ENCODE measurements around the gene KLHL41. TPM values are rescaled to one million over a fixed set of nuclear protein-coding genes. Genes with fewer than 3 reads are reported as not detected.
A peak's percentile ranks its signal among the peaks of the same experiment; 100 is the strongest.

The KLHL41 gene
- total and polyA plus RNA-seq, 2 of the 13 experiments (the other 11 are each of a cell fraction or from before 2014, with no cell fraction given) = 0.07 to 0.31 TPM

DNA sequence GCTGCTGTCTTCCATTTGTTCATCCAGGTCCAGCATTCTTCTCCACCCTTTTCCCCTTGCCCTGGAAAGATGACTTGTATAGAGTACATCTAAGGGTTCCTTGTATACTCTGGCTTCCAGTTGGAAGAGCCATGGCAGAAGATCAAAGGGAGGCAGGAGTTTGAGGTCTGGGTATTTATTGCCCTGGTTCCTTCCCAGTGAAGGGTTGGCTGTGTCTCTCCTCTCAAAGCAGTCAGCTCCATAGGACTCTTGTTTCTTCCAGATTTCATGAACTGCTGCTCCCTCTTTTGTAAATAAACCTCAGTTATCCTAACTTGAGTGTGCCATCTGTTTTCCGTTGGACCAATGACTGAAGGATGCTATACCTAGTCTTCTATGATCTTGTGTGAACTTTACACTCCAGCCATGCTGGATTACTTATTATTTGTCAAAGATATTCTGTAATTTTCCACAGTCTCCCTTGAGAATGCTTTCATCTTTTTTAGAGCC is 23.8 kb upstream of the KLHL41 start (continued):
- no peak for TF ChIP-seq MLX (CRISPR knock-in tag; IDR thresholded peaks at IDR 0.05)
- no peak for TF ChIP-seq ZNF280B (CRISPR knock-in tag; IDR thresholded peaks at IDR 0.05; ENCODE audit: borderline replicate concordance)
- peak; percentile 67; the same call in 1 of the 2 replicates for TF ChIP-seq HMG20A (CRISPR knock-in tag; IDR thresholded peaks at IDR 0.05; ENCODE audit: borderline replicate concordance)
- TF ChIP-seq ZBTB7B (CRISPR knock-in tag; IDR thresholded peaks at IDR 0.05) = no peak
- TF ChIP-seq SRF (IDR thresholded peaks at IDR 0.05; ENCODE audit: low read depth, low read length) = no peak
- TF ChIP-seq SSRP1 (CRISPR knock-in tag; IDR thresholded peaks at IDR 0.05) = no peak
- TF ChIP-seq HMG20B (CRISPR knock-in tag; conservative IDR thresholded peaks at IDR 0.05) = peak; percentile 80
- no peak for TF ChIP-seq NFE2L1 (CRISPR knock-in tag; IDR thresholded peaks at IDR 0.05; ENCODE audit: borderline replicate concordance)
- no peak for TF ChIP-seq NR3C1 (CRISPR knock-in tag; IDR thresholded peaks at IDR 0.05)
- TF ChIP-seq ZNF543 (CRISPR knock-in tag; IDR thresholded peaks at IDR 0.05) = no peak
- TF ChIP-seq KLF15 (CRISPR knock-in tag; IDR thresholded peaks at IDR 0.05; ENCODE audit: borderline replicate concordance) = no peak
- no peak for TF ChIP-seq NR1H2 (CRISPR knock-in tag; IDR thresholded peaks at IDR 0.05; ENCODE audit: borderline replicate concordance, low read depth)
- no peak for TF ChIP-seq HOXA3 (CRISPR knock-in tag; IDR thresholded peaks at IDR 0.05)
- no peak for TF ChIP-seq MAZ (IDR thresholded peaks at IDR 0.05; ENCODE audit: borderline replicate concordance, low read depth, low read length)
- no peak for TF ChIP-seq MAZ (CRISPR knock-in tag; IDR thresholded peaks at IDR 0.05; ENCODE audit: low read depth)
- no peak for TF ChIP-seq ZNF597 (CRISPR knock-in tag; IDR thresholded peaks at IDR 0.05)
- no peak for TF ChIP-seq ZNF253 (CRISPR knock-in tag; IDR thresholded peaks at IDR 0.05; ENCODE audit: borderline replicate concordance)
- TF ChIP-seq PRPF4 (IDR thresholded peaks at IDR 0.05; ENCODE audit: low read depth, low read length, poor library complexity, severe bottlenecking) = no peak
- TF ChIP-seq ASH2L (IDR thresholded peaks at IDR 0.05; ENCODE audit: insufficient read length, low read depth, low read length) = peak; percentile 83
- no peak for TF ChIP-seq FOXO4 (CRISPR knock-in tag; conservative IDR thresholded peaks at IDR 0.05)
- no peak for TF ChIP-seq ZNF570 (CRISPR knock-in tag; IDR thresholded peaks at IDR 0.05; ENCODE audit: borderline replicate concordance)
- TF ChIP-seq ZNF3 (CRISPR knock-in tag; IDR thresholded peaks at IDR 0.05) = no peak
- TF ChIP-seq CSRNP2 (CRISPR knock-in tag; conservative IDR thresholded peaks at IDR 0.05; ENCODE audit: low read depth) = no peak
- no peak for TF ChIP-seq U2AF2 (IDR thresholded peaks at IDR 0.05; ENCODE audit: low read depth, low read length)
- TF ChIP-seq ISL2 (CRISPR knock-in tag; IDR thresholded peaks at IDR 0.05) = peak; percentile 53; the same call in 1 of the 2 replicates
- peak; percentile 39; the same call in 1 of the 2 replicates for TF ChIP-seq CREM (IDR thresholded peaks at IDR 0.05)
- TF ChIP-seq CREM (CRISPR knock-in tag; IDR thresholded peaks at IDR 0.05) = no peak

Data from HepG2 (cell line).